NCI-H526 (cell line): ENCODE data around the gene ERGIC3.

ENCODE experiments used
- DNase-seq, 2 experiments: peaks; one replicate each; lab custom pipeline; 2025; lab: John Stamatoyannopoulos, UW

ERGIC3 gene

GRCh38 chr20:35561671-35562070 is 19.8 kb downstream of the ERGIC3 start:
- no peak for DNase-seq

DNA sequence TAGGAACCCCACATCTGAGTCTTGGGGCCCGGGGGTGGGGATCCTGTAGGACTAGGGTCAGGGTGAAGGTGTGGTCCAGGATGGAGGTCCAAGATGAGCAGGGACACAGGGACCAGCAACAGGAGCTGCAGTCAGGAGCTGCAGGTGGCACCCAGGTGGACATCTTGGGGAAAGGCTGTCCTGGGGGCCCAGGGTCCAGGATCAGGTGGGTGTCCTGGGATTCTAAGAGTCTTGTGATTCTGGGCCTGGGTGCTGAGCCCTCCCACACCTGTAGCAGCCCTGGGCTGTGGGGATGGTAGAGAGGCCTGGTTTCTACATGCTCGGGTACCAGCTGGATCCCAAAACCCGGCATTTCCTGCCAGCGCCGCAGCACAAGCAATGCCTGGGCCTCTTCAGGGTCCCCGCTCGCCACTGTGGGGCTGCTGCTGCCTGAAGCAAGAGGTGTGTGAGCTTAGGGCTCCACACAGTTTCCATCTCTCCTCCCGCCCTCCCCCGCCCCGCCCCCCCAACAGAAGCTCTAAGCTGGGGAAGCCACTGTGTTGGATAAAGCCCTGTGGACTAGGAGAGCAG is 20.7 kb downstream of the ERGIC3 start:
- no peak for DNase-seq

GRCh38 chr20:35563834-35564233 is 22.0 kb downstream of the ERGIC3 start:
- no peak for DNase-seq

DNA sequence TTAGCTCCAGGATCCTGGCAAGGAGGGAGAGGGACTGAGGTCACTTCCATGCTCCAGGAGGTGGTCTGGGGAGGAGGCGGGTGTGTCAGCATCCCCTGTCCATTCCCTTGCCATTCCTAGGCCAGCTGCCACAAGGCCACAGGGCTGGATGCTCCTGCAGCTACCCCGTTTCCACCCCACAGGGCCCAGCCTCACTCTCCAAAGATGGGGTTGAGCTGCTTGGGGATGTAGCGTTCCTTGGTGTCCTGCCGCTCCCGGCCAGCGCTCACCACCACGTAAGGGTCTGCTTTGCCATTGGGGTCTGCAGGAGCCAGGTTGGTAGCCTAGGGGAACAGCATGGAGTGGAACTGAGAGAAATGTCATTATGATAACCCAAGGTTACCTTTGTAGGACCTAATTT is 23.0 kb downstream of the ERGIC3 start:
- no peak for DNase-seq

DNA sequence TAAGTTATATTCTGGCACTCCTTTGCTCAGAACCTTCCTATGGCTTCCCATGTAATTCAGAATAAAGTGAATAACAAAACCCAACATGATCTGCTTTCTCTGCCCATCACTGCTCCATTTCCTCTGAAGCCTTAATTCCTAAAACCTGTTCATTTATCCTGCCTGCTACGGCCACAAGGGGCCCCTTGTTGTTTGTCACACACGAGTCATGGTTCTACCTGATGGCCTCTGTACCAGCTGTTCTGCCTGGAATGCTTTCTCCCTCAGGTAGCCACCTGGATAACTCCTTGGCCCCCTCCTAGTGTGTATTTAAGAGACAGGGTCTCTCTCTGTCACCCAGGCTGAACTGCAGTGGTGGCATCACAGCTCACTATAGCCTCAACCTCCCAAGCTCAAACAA is 26.8 kb downstream of the ERGIC3 start:
- peak; percentile 24 to 42 for DNase-seq

GRCh38 chr20:35571555-35571954 is 29.7 kb downstream of the ERGIC3 start:
- no peak for DNase-seq

- no peak for DNase-seq
Observed at GRCh38 chr20:35572838-35573237, 31.0 kb downstream of the ERGIC3 start.

DNA sequence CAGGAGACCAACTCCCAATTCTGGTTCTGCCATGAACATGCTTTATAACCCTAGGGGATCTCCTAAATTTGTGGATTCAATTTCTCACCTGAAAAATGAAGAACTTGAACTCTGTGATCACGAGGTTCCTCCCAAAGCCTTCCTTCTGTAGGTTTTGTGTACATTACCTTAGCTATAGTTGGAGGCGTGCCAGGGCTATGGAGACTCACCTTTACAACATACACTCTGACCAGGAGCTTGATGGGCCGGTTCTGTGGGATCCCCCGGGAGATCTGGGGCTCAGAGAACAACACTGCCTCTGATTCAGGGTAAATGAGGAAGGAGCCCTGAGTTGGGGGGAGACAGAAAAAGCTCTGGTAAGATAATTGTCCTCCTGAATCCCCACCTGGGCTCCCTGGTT is 34.1 kb downstream of the ERGIC3 start:
- no peak for DNase-seq

DNA sequence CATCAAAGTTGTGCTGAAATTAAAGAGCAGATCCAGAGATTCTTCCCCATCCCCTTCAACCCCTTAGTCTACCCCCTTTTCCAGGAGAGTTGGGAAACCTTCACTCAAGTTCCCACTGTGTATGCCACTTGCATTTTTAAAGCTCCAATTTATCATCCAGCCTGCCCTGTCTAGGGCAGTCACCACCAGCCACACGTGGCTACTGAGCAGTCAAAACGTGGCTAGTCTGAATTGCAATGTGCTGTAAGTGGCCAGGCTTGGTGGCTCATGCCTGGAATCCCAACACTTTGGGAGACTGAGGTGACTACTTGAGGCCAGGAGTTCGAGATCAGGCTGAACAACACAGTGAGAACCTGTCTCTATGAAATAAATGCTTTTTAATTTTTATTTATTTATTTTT is 34.9 kb downstream of the ERGIC3 start:
- no peak for DNase-seq

- no peak for DNase-seq
Observed at GRCh38 chr20:35578469-35578868, 36.6 kb downstream of the ERGIC3 start.

DNA sequence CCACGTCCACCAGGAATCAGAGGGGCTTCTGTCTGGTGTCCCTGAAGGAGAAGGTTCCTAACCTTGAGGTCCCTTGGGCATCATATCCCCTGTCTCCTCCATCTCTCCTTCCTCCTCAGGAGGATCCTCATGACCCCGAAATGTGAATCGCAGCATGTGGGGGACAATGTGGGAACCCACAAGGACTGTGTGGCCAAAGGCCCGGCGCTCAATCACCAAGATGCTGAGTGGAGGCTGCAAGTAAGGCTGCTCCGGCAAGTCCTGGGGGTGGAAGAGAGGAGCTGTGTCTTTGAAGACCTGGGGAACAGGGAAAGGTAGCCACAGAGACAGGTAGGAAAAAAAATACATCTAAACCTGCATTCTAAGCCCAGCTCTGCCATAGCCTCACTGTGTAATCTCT is 37.3 kb downstream of the ERGIC3 start:
- DNase-seq, result no peak

GRCh38 chr20:35582131-35582530 is 40.3 kb downstream of the ERGIC3 start:
- no peak for DNase-seq

GRCh38 chr20:35582741-35583404 is 41.0 kb downstream of the ERGIC3 start:
- no peak for DNase-seq

- no peak for DNase-seq
Observed at GRCh38 chr20:35583636-35584560, 42.0 kb downstream of the ERGIC3 start.

- no peak for DNase-seq
Observed at GRCh38 chr20:35586751-35587425, 45.0 kb downstream of the ERGIC3 start.

GRCh38 chr20:35587436-35587835 is 45.6 kb downstream of the ERGIC3 start:
- no peak for DNase-seq

DNA sequence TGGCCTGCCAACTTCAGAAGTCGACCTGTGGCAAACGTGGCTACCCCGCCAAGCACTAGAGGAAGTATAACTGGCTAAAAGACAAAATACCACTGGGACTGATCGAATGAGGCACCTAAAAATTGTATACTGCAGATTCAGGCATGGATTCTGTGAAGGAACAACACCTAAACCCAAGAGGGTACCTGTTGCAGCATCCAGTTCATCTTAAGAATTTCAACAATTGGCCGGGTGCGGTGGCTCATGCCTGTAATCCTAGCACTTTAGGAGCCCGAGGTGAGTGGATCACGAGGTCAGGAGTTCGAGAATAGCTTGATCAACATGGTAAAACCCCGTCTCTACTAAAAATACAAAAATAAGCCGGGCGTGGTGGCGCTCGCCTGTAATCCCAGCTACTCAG is 46.5 kb downstream of the ERGIC3 start:
- DNase-seq, result no peak

DNA sequence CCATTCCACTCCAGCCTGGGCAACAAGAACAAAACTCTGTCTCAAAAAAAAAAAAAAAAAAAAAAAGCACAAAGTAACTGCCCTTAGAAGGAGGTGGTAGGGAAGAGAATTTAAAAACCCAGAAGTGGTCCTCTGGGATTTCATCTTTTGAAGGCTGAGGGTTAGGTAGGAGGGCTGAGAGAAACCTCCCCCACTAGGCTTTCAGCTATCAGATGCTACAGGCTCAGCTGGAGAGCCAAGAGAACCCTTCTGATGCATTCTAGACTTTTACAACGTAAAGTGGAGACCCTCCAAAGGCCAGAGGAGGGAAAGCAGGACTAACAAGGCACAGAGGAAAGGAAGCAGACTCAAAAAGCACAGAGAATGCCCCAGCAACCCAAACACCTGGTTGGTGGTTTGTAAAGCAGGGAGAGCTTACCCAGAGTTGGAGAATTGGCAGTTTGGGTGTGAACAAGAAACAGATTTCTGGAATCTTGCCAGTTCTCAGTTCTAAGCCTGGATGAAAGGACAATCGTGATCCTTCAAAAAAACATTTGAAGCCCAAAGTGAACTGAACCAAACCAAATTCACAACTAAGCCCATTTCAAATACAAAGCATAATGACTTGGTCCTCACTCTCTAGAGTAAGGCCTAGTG is 50.6 kb downstream of the ERGIC3 start:
- no peak for DNase-seq

GRCh38 chr20:35595456-35595855 is 53.6 kb downstream of the ERGIC3 start:
- no peak for DNase-seq

GRCh38 chr20:35595901-35596300 is 54.0 kb downstream of the ERGIC3 start:
- no peak for DNase-seq

GRCh38 chr20:35597186-35597585 is 55.3 kb downstream of the ERGIC3 start:
- DNase-seq, result no peak

- no peak for DNase-seq
Observed at GRCh38 chr20:35598476-35598875, 56.6 kb downstream of the ERGIC3 start.
